HepG2 (cell line): ENCODE measurements around the gene ULK4. TPM values are rescaled to one million over a fixed set of nuclear protein-coding genes. Genes with fewer than 3 reads are reported as not detected.

Experiments
- ATAC-seq: fragments of 200-7000 bp; cut with Tn5 transposase; 3 replicates; pipeline ENCODE4 v1.9.1; 2020; ENCODE audit warnings: mild to moderate bottlenecking, moderate library complexity
- BruUV-seq: library from RNA; stranded (reverse); fragments of 400-500 nt; replicated peaks from 2 replicates; lab custom pipeline; 2021; lab: Mats Ljungman, UMichigan
- CTCF ChIA-PET: fragments of 300-600 bp; formaldehyde crosslinking; extraction: SDS; loops from one replicate; lab custom pipeline; 2021; ENCODE audit warnings: low total read pairs, inconsistent platforms, low intra/inter-chr PET ratio; lab: Yijun Ruan, JAX
- POLR2A ChIA-PET: fragments of 350-600 bp; sonication (Branson Sonifier 250); formaldehyde crosslinking; loops from one replicate; lab custom pipeline; 2020; ENCODE audit warnings: antibody characterized with exemption, inconsistent platforms; lab: Yijun Ruan, JAX
- DNase-seq: peaks from one replicate; pipeline ENCODE4 v3.0.0-alpha.2; 2015; ENCODE audit warnings: low spot score
- FAIRE-seq: peaks from 3 replicates; lab custom pipeline; 2011; peaks lifted over from hg19 to GRCh38; lab: Jason Lieb, UNC
- H2AFZ ChIP-seq: one replicate; pipeline ENCODE4 v1.6.1; 2011; ENCODE audit warnings: low read length, inconsistent platforms
- H3K27ac ChIP-seq: fragments of 300-600 bp; 3 replicates; pipeline ENCODE4 v1.8.0; 2011; ENCODE audit warnings: mixed run types, mild to moderate bottlenecking, mixed read lengths, low read length, inconsistent platforms; ENCODE audit not compliant: insufficient read depth; ENCODE audit errors: extremely low read length
- H3K27me3 ChIP-seq, 2 experiments: fragments of 200-600 bp in 1 of 2; 2 replicates in 1 of 2; 3 replicates in 1 of 2; pipeline versions ENCODE4 v1.6.0 to v1.8.0; 2011; ENCODE audit warnings: low read length in 2 of 2, mild to moderate bottlenecking in 2 of 2, moderate library complexity in 2 of 2, inconsistent platforms in 1 of 2; ENCODE audit not compliant: insufficient read depth in 2 of 2, control insufficient read depth in 1 of 2
- H3K36me3 ChIP-seq, 2 experiments: fragments of 200-600 bp in 1 of 2; replicated peaks in 1 of 2; 2 replicates in 1 of 2; 3 replicates in 1 of 2; pipeline versions ENCODE4 v1.5.1 to v1.8.0; 2011; ENCODE audit warnings: low read length in 2 of 2, inconsistent platforms in 1 of 2; ENCODE audit not compliant: insufficient read depth in 2 of 2, control insufficient read depth in 1 of 2
- H3K4me1 ChIP-seq: 2 replicates; pipeline ENCODE4 v1.5.1; 2012; ENCODE audit warnings: low read length, inconsistent platforms; ENCODE audit not compliant: insufficient read depth
- H3K4me2 ChIP-seq: 2 replicates; pipeline ENCODE4 v1.6.0; 2011; ENCODE audit warnings: low read depth, low read length, inconsistent platforms
- H3K4me3 ChIP-seq, 3 experiments: fragments of 200-600 bp in 1 of 3; sonication (generic), shearing (Covaris generic) in 1 of 3; replicated peaks in 1 of 3; 2 replicates each; pipeline ENCODE4 v1.5.1; 2011 to 2016; ENCODE audit warnings: low read length in 3 of 3, inconsistent platforms in 2 of 3, low read depth in 2 of 3, mild to moderate bottlenecking in 2 of 3, control low read depth in 1 of 3, mixed read lengths in 1 of 3; ENCODE audit not compliant: insufficient read depth in 1 of 3
- H3K79me2 ChIP-seq: one replicate; pipeline ENCODE4 v1.6.1; 2011; ENCODE audit warnings: low read length, inconsistent platforms; ENCODE audit not compliant: insufficient read depth
- H3K9ac ChIP-seq: 2 replicates; pipeline ENCODE4 v1.6.0; 2011; ENCODE audit warnings: mild to moderate bottlenecking, low read depth, low read length, inconsistent platforms; ENCODE audit not compliant: insufficient read depth
- H3K9me3 ChIP-seq: 2 replicates; pipeline ENCODE4 v1.5.1; 2012; ENCODE audit warnings: mild to moderate bottlenecking, low read length
- H4K20me1 ChIP-seq: 2 replicates; pipeline ENCODE4 v1.6.0; 2011; ENCODE audit warnings: inconsistent platforms, mild to moderate bottlenecking, low read length, moderate library complexity; ENCODE audit not compliant: insufficient read depth
- ARNTL ChIP-seq: sonication (generic); formaldehyde crosslinking; IDR thresholded peaks from 2 replicates; pipeline ENCODE4 v1.4.0; 2020; ENCODE audit warnings: mild to moderate bottlenecking, missing genetic modification reagents
- ELK4 ChIP-seq: sonication (generic); formaldehyde crosslinking; IDR thresholded peaks from 2 replicates; pipeline ENCODE4 v1.9.0; 2021; ENCODE audit warnings: missing genetic modification reagents, borderline replicate concordance
- MXD4 ChIP-seq: IDR thresholded peaks from 2 replicates; pipeline ENCODE4 v1.6.1; 2016; ENCODE audit warnings: mild to moderate bottlenecking, missing biosample characterization, missing genetic modification reagents
- MZF1 ChIP-seq: sonication (generic); formaldehyde crosslinking; IDR thresholded peaks from 2 replicates; pipeline ENCODE4 v1.8.1; 2023; ENCODE audit warnings: mild to moderate bottlenecking, missing genetic modification reagents, borderline replicate concordance
- SNAPC2 ChIP-seq: sonication (generic); formaldehyde crosslinking; IDR thresholded peaks from 2 replicates; pipeline ENCODE4 v1.8.1; 2022; ENCODE audit warnings: mild to moderate bottlenecking, missing genetic modification reagents
- TCF12 ChIP-seq, 2 experiments: fragments of 450-650 bp in 1 of 2; sonication (generic) in 1 of 2; formaldehyde crosslinking in 1 of 2; IDR thresholded peaks; 2 replicates each; pipeline versions ENCODE4 v1.6.1 to v1.8.0; 2017 to 2022; ENCODE audit warnings: antibody characterized with exemption in 1 of 2, mild to moderate bottlenecking in 1 of 2, missing genetic modification reagents in 1 of 2, moderate library complexity in 1 of 2
- U2AF2 ChIP-seq: fragments of 200-400 bp; formaldehyde crosslinking; IDR thresholded peaks from 2 replicates; pipeline ENCODE4 v1.6.1; 2017; ENCODE audit warnings: low read depth, mild to moderate bottlenecking, low read length
- ZFX ChIP-seq: sonication (generic); formaldehyde crosslinking; IDR thresholded peaks from 2 replicates; pipeline ENCODE4 v1.4.0; 2020; ENCODE audit warnings: mild to moderate bottlenecking, low read depth, missing genetic modification reagents, moderate library complexity
- ZNF121 ChIP-seq: sonication (generic); formaldehyde crosslinking; IDR thresholded peaks from 2 replicates; pipeline ENCODE4 v1.5.0; 2020; ENCODE audit warnings: mild to moderate bottlenecking, missing genetic modification reagents
- ZNF136 ChIP-seq: sonication (generic); formaldehyde crosslinking; IDR thresholded peaks from 2 replicates; pipeline ENCODE4 v1.8.1; 2022; ENCODE audit warnings: low read depth, mild to moderate bottlenecking, moderate library complexity, missing genetic modification reagents
- ZNF160 ChIP-seq: sonication (generic); formaldehyde crosslinking; IDR thresholded peaks from 2 replicates; pipeline ENCODE4 v1.8.0; 2022; ENCODE audit warnings: mild to moderate bottlenecking, inconsistent platforms, missing genetic modification reagents
- ZNF367 ChIP-seq: sonication (generic); formaldehyde crosslinking; IDR thresholded peaks from 2 replicates; pipeline ENCODE4 v1.4.0; 2020; ENCODE audit warnings: missing genetic modification reagents, borderline replicate concordance
- ZNF503 ChIP-seq: sonication (generic); formaldehyde crosslinking; IDR thresholded peaks from 2 replicates; pipeline ENCODE4 v1.4.0; 2020; ENCODE audit warnings: missing genetic modification reagents
- ZUFSP ChIP-seq: sonication (generic); formaldehyde crosslinking; IDR thresholded peaks from 2 replicates; pipeline ENCODE4 v1.9.0; 2021; ENCODE audit warnings: missing genetic modification reagents, mild to moderate bottlenecking, borderline replicate concordance
- in situ Hi-C: cut with HindIII; loops from 2 replicates; pipeline ENCODE4 v1.10.0; 2017; ENCODE audit warnings: low pct_unique_long_range_greater_than_20kb; ENCODE audit not compliant: extremely low pct_ligation_motif_present
- intact Hi-C: fragments of 100-400 bp; cut with micrococcal nuclease; formaldehyde crosslinking; loops from one replicate; pipeline ENCODE4 v1.10.0; 2022; ENCODE audit not compliant: unreplicated experiment
- polyA plus RNA-seq, 8 experiments: library from polyadenylated mRNA; depleted of rRNA in 3 of 8; stranded (reverse) in 7 of 8; unstranded in 1 of 8; fragments of >200 nt; fragmentation: Illumina TruSeq in 4 of 8; extraction: Trizol in 4 of 8; gene quantifications; 2 replicates each; pipeline versions ENCODE4 v1.2.1 to v1.2.3, GENCODE V29; 2011 to 2016; ENCODE audit warnings: low read depth in 4 of 8, missing spikeins in 1 of 8, mixed read lengths in 1 of 8; ENCODE audit not compliant: insufficient read depth in 1 of 8
- total RNA-seq, 5 experiments: library from RNA; depleted of rRNA; stranded (reverse); fragments of >200 nt; fragmentation: Illumina TruSeq; extraction: Trizol; gene quantifications; 2 replicates each; pipeline ENCODE4 v1.2.3, GENCODE V29; 2016; ENCODE audit warnings: low read depth in 1 of 5

The ULK4 gene
- total and polyA plus RNA-seq, 2 of the 13 experiments (the other 11 are each of a cell fraction or from before 2014, with no cell fraction given): 6.7 to 11.8 TPM

- ChIA-PET CTCF (no interaction called here), POLR2A (no interaction called here)
- ATAC-seq (peak; percentile 57), FAIRE-seq (no peak), DNase-seq (no peak)
- Histone ChIP-seq H3K9ac (no peak overlapping the region), H3K27ac (no peak overlapping the region), H3K4me2 (no peak overlapping the region), H3K9me3 (no peaks in the 10 kb centered on the region), H4K20me1 (no peaks in the 10 kb centered on the region), H3K4me1 (peaks cover 22% of the 10 kb centered on the region), H3K79me2 (no peaks in the 10 kb centered on the region), H3K36me3 (no peaks in the 10 kb centered on the region), H3K27me3 (no peaks in the 10 kb centered on the region), H3K4me3 (no peak overlapping the region), H2AFZ (no peak overlapping the region)
- intact Hi-C loops: no loop called here
- TF ChIP-seq ZNF367 (CRISPR knock-in tag) (no peak), SNAPC2 (CRISPR knock-in tag) (no peak), TCF12 (IDR thresholded peaks at IDR 0.05) (no peak), TCF12 (CRISPR knock-in tag; IDR thresholded peaks at IDR 0.05) (no peak), ARNTL (CRISPR knock-in tag) (no peak), ZNF503 (CRISPR knock-in tag) (no peak), ZFX (CRISPR knock-in tag) (no peak), ZNF160 (CRISPR knock-in tag) (no peak), ZNF136 (no peak), MZF1 (CRISPR knock-in tag) (no peak), U2AF2 (no peak), ZNF121 (no peak), MXD4 (CRISPR knock-in tag) (no peak), ELK4 (CRISPR knock-in tag) (no peak), ZUFSP (no peak)
- no TSS peak for BruUV-seq
- in situ Hi-C loops: no loop called here
Observed at GRCh38 chr3:41632700-41633099, 329.2 kb downstream of the ULK4 start.
